Measurements from ENCODE around the gene TBCD. TPM values are rescaled to one million over a fixed set of nuclear protein-coding genes. Genes with fewer than 3 reads are reported as not detected.

TBCD gene
- total RNA-seq, 1 experiment from 2014 or later: 129 TPM

GRCh38 chr17:82752371-82753200 is 721 bp downstream of the TBCD start:
- peaks cover 17% of the 10 kb centered on the region for H3K27me3 Mint-ChIP-seq (ENCODE audit: low read depth)
- no peak overlapping the region for H3K27ac ChIP-seq (ENCODE audit: insufficient read length, low read depth, low read length)
- H3K4me3 Mint-ChIP-seq: peak overlapping the region; percentile 86 to 95

More at GRCh38 chr17:82752371-82753200, 721 bp downstream of the TBCD start:
- Mint-ChIP-seq H3K4me1 (peaks cover 41 to 50% of the 10 kb centered on the region in 2 experiments), H3K27ac (peak overlapping the region in 1 of 3 experiments; percentile 67; a peak in 1 of 7 replicates), H3K9me3 (no peaks in the 10 kb centered on the region; a peak in 1 of 5 replicates), H3K36me3 (ENCODE audit: insufficient read depth in 1 of 3, low read depth in 3 of 3) (peaks cover 7 to 23% (median 21%) of the 10 kb centered on the region in 3 experiments; a peak in 6 of 7 replicates)
- Histone ChIP-seq H2AFZ (ENCODE audit: low read length) (no peak overlapping the region), H2BK15ac (ENCODE audit: low read depth, low read length) (no peak overlapping the region), H3K4me2 (ENCODE audit: insufficient read depth, insufficient read length, low read length) (peak overlapping the region; percentile 88), H3K23me2 (ENCODE audit: insufficient read length, low read depth, low read length, poor library complexity, severe bottlenecking) (peaks cover 14% of the 10 kb centered on the region), H2BK120ac (ENCODE audit: low read depth, low read length, poor library complexity, severe bottlenecking) (no peak overlapping the region), H3K79me1 (ENCODE audit: insufficient read depth, low read depth, low read length, poor library complexity, severe bottlenecking) (peaks cover under 1% of the 10 kb centered on the region), H3K23ac (ENCODE audit: insufficient read length, low read depth, low read length) (no peak overlapping the region), H2AK5ac (ENCODE audit: insufficient read length, low read length) (no peak overlapping the region), H4K91ac (ENCODE audit: insufficient read length, low read depth, low read length) (no peak overlapping the region), H3K9ac (ENCODE audit: extremely low read depth, insufficient read length, low read length) (peak overlapping the region; percentile 67), H3K56ac (ENCODE audit: insufficient read length, low read depth, low read length) (no peak overlapping the region), H4K20me1 (ENCODE audit: control insufficient read depth, insufficient read depth, insufficient read length) (no peaks in the 10 kb centered on the region), H2BK5ac (ENCODE audit: insufficient read length, low read length) (no peak overlapping the region), H3T11ph (ENCODE audit: low read length) (no peak overlapping the region), H3K14ac (ENCODE audit: insufficient read depth, low read length) (peak overlapping the region; percentile 72), H3K79me2 (ENCODE audit: insufficient read depth, low read length) (peaks cover 7% of the 10 kb centered on the region; the same call in 1 of the 2 replicates), H3K4ac (ENCODE audit: low read depth, low read length) (no peak overlapping the region), H2BK12ac (ENCODE audit: insufficient read length, low read depth, low read length) (no peak overlapping the region), H3K9me3 (ENCODE audit: control insufficient read depth, low read depth, low read length) (no peaks in the 10 kb centered on the region), H2BK20ac (ENCODE audit: low read depth, low read length, poor library complexity, severe bottlenecking) (no peak overlapping the region), H3K4me1 (ENCODE audit: insufficient read depth, low read length) (peaks cover 11% of the 10 kb centered on the region; the same call in 1 of the 2 replicates), H4K8ac (replicated peaks; ENCODE audit: insufficient read length, low read depth, low read length) (no peak overlapping the region), H4K5ac (ENCODE audit: insufficient read length, low read depth, low read length) (no peak overlapping the region), H3K27me3 (ENCODE audit: insufficient read depth, low read length) (peaks cover 4% of the 10 kb centered on the region; the same call in 1 of the 2 replicates), H3K18ac (ENCODE audit: insufficient read length, low read depth, low read length) (no peak overlapping the region)
- TF ChIP-seq, protein P1, sequence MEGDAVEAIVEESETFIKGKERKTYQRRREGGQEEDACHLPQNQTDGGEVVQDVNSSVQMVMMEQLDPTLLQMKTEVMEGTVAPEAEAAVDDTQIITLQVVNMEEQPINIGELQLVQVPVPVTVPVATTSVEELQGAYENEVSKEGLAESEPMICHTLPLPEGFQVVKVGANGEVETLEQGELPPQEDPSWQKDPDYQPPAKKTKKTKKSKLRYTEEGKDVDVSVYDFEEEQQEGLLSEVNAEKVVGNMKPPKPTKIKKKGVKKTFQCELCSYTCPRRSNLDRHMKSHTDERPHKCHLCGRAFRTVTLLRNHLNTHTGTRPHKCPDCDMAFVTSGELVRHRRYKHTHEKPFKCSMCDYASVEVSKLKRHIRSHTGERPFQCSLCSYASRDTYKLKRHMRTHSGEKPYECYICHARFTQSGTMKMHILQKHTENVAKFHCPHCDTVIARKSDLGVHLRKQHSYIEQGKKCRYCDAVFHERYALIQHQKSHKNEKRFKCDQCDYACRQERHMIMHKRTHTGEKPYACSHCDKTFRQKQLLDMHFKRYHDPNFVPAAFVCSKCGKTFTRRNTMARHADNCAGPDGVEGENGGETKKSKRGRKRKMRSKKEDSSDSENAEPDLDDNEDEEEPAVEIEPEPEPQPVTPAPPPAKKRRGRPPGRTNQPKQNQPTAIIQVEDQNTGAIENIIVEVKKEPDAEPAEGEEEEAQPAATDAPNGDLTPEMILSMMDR (conservative IDR thresholded peaks at IDR 0.05): no peak
- WGBS (ENCODE audit: extremely low coverage, insufficient read length, low lambda C conversion rate): no CpG with 5 or more reads among the region's 72 CpGs
- DNase-seq: no peak
